MCF 10A (cell line): ENCODE measurements around the gene PTPRH. TPM values are rescaled to one million over a fixed set of nuclear protein-coding genes. Genes with fewer than 3 reads are reported as not detected.

Experiments used
- BruUV-seq: library from RNA; stranded (reverse); fragments of 400-500 nt; replicated peaks from 2 replicates; lab custom pipeline; 2021; lab: Mats Ljungman, UMichigan
- CTCF ChIA-PET: fragments of 300-600 bp; sonication (Branson Sonifier 250); formaldehyde crosslinking; extraction: SDS; loops from one replicate; lab custom pipeline; 2021; ENCODE audit warnings: antibody characterized with exemption, inconsistent platforms; lab: Yijun Ruan, JAX
- POLR2A ChIA-PET: fragments of 300-600, 350-650 bp; sonication (Branson Sonifier 250); formaldehyde crosslinking; extraction: SDS; loops from one replicate; lab custom pipeline; 2020; ENCODE audit warnings: antibody characterized with exemption, inconsistent platforms; lab: Yijun Ruan, JAX
- DNase-seq: peaks from one replicate; pipeline ENCODE4 v3.0.0-alpha.2; 2018; ENCODE audit not compliant: unreplicated experiment
- H3K27ac Mint-ChIP-seq: one replicate; pipeline ENCODE4 v1.8.0; 2022; ENCODE audit warnings: mild to moderate bottlenecking, low read depth, mixed read lengths; ENCODE audit not compliant: unreplicated experiment
- H3K27me3 Mint-ChIP-seq: one replicate; pipeline ENCODE4 v1.8.0; 2022; ENCODE audit warnings: mixed read lengths; ENCODE audit not compliant: insufficient read depth, unreplicated experiment
- H3K36me3 Mint-ChIP-seq: one replicate; pipeline ENCODE4 v1.8.0; 2022; ENCODE audit warnings: mild to moderate bottlenecking, moderate library complexity, mixed read lengths; ENCODE audit not compliant: insufficient read depth, unreplicated experiment
- H3K4me1 Mint-ChIP-seq: one replicate; pipeline ENCODE4 v1.8.0; 2022; ENCODE audit warnings: mixed read lengths; ENCODE audit not compliant: insufficient read depth, unreplicated experiment
- H3K4me3 Mint-ChIP-seq: one replicate; pipeline ENCODE4 v1.8.0; 2022; ENCODE audit warnings: mild to moderate bottlenecking, moderate library complexity, mixed read lengths; ENCODE audit not compliant: unreplicated experiment
- H3K9me3 Mint-ChIP-seq: one replicate; pipeline ENCODE4 v1.8.0; 2022; ENCODE audit warnings: mixed read lengths; ENCODE audit not compliant: unreplicated experiment
- intact Hi-C: fragments of 100-400 bp; cut with micrococcal nuclease; formaldehyde crosslinking; loops from 2 replicates; pipeline ENCODE4 v1.14.1; 2022
- total RNA-seq: library from RNA; stranded (reverse); gene quantifications from 2 replicates; pipeline ENCODE4 v1.2.3, GENCODE V29; 2022
- TF ChIP-seq, protein P1 (sequence below): fragments of 200-600 bp; IDR thresholded peaks from one replicate; pipeline ENCODE4 v1.8.0; 2022; ENCODE audit warnings: antibody characterized with exemption, mild to moderate bottlenecking; ENCODE audit not compliant: unreplicated experiment

The PTPRH gene
- total RNA-seq, 1 experiment from 2014 or later, result 0.56 TPM

DNA sequence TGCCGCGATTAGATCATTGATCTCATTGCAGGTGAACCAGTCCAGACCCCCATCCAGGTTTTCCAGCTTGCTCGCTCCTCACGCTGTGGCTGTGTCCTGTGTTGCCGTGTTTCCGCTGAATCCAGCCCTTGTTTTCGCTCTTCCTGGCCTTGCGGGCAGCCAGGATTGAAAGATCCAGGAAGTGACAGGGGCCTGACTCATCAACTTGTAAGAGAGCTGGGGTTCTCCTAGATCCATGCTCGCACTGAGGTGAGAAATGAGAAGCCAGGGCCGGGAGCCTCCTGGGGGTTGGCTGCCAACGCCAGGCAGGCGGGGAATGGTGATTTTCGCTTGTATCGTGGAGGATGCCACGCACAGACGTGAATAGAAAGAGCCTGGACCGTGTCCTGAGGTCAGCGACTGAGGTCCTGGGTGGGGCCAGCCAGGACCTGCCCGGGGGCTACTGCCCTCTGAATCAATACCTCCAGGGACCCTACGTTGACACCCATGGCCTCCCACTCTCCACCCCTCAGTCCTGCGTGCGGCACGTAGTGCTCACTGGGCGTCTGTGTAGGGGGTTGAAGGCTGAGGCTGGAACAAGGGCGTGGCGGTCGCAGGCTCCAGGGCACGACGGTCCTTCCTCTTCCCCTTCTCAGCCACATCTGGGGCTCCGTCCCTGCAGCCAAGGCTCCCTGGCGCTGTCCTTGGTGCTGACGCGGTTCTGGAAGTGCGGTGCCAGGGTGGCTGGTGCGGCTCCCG, 7.3 kb upstream of the PTPRH start:
- intact Hi-C loops, result loop anchor here (1.0 to 2.0 kb wide), 4 partner anchors 27 to 70 kb away; partner anchors contain the start of genes DNAAF3 and PPP6R1
- Mint-ChIP-seq H3K36me3 (peaks cover 7% of the 10 kb centered on the region), H3K9me3 (peaks cover 9% of the 10 kb centered on the region), H3K27ac (peak overlapping the region; percentile 64), H3K4me3 (peak overlapping the region; percentile 78), H3K27me3 (no peaks in the 10 kb centered on the region), H3K4me1 (peaks cover 16% of the 10 kb centered on the region)
- POLR2A ChIA-PET, result interaction anchor here (0.6 to 4.6 kb wide), 15 partner anchors 10 to 413 kb away, joined by 3 to 52 read pairs (median 5); partner anchors contain the start of genes DNAAF3, HSPBP1, KMT5C and PPP6R1
- TF ChIP-seq, protein P1, sequence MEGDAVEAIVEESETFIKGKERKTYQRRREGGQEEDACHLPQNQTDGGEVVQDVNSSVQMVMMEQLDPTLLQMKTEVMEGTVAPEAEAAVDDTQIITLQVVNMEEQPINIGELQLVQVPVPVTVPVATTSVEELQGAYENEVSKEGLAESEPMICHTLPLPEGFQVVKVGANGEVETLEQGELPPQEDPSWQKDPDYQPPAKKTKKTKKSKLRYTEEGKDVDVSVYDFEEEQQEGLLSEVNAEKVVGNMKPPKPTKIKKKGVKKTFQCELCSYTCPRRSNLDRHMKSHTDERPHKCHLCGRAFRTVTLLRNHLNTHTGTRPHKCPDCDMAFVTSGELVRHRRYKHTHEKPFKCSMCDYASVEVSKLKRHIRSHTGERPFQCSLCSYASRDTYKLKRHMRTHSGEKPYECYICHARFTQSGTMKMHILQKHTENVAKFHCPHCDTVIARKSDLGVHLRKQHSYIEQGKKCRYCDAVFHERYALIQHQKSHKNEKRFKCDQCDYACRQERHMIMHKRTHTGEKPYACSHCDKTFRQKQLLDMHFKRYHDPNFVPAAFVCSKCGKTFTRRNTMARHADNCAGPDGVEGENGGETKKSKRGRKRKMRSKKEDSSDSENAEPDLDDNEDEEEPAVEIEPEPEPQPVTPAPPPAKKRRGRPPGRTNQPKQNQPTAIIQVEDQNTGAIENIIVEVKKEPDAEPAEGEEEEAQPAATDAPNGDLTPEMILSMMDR, result no peak
- DNase-seq, result peak; percentile 99
- BruUV-seq, result TSS peak; percentile 67
- CTCF ChIA-PET, result interaction anchor here (1.1 kb wide), 2 partner anchors 12 to 43 kb away, joined by 3 read pairs; no protein-coding TSS in a partner anchor

DNA sequence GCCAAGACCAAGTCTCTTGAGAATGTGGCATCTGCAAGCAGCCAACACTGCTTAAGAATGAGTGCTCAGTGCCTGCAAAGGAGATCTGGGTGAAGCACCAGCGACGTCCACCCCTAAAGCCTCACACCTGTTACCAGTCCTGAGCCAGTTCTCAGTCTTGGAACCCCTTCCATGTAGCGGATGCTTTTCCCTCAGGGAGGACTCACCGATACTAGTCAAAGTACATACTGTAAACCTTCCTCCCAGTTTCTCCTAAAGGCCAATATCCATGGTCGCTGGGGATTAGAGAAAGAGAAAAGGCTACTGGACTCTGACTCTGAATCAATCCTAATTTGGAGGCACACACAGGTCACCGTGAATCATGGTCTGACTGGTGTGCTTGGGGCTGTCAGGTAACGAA, 4.2 kb upstream of the PTPRH start:
- intact Hi-C loops, result no loop called here
- peaks cover 9% of the 10 kb centered on the region for H3K9me3 Mint-ChIP-seq
- POLR2A ChIA-PET, result interaction anchor here (4.6 kb wide), 1 partner anchor 15 kb away, joined by 16 read pairs; no protein-coding TSS in a partner anchor
- no peak for DNase-seq
- peaks cover 29% of the 10 kb centered on the region for H3K4me1 Mint-ChIP-seq
- CTCF ChIA-PET, result interaction anchor here (0.7 kb wide), 1 partner anchor 33 kb away, joined by 3 read pairs; no protein-coding TSS in a partner anchor
- H3K4me3 Mint-ChIP-seq, result no peak overlapping the region
- no TSS peak for BruUV-seq
- peaks cover 17% of the 10 kb centered on the region for H3K36me3 Mint-ChIP-seq
- no peaks in the 10 kb centered on the region for H3K27me3 Mint-ChIP-seq
- H3K27ac Mint-ChIP-seq, result no peak overlapping the region
- TF ChIP-seq, protein P1, result no peak

DNA sequence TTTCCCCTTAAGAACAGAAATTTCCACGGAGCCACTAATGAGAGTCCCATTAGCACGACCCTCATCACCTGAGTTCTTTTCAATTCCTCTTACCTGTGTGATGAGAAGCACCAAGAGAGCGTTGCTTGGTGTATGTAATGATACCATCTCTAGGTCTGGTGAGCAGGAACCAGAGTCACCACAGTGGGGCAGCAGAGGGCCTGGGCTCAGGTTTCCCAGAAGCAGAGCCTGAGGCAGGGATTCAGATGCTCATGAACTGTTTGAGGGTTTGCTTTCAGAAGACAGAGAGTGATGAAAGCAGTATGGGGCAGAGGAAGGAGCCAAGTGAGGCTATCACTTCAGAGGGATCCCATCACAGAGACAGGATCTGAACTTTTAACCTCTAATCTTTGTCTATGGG, 3.1 kb upstream of the PTPRH start:
- peak; percentile 57 for DNase-seq
- Mint-ChIP-seq H3K36me3 (peaks cover 17% of the 10 kb centered on the region), H3K27ac (no peak overlapping the region), H3K4me3 (no peak overlapping the region), H3K4me1 (peaks cover 29% of the 10 kb centered on the region), H3K27me3 (no peaks in the 10 kb centered on the region), H3K9me3 (peaks cover 9% of the 10 kb centered on the region)
- POLR2A ChIA-PET, result interaction anchor here (0.7 to 4.6 kb wide), 2 partner anchors 14 to 265 kb away, joined by 4 to 16 read pairs; no protein-coding TSS in a partner anchor
- CTCF ChIA-PET, result interaction anchor here (0.6 kb wide), 1 partner anchor 157 kb away, joined by 3 read pairs; no protein-coding TSS in a partner anchor
- TF ChIP-seq, protein P1, result no peak
- intact Hi-C loops, result no loop called here
- no TSS peak for BruUV-seq
